Type B pancreatic cell (in vitro differentiated cells): ENCODE results near the gene NPW. TPM values are rescaled to one million over a fixed set of nuclear protein-coding genes. Genes with fewer than 3 reads are reported as not detected.

Experiments
- DNase-seq: peaks from one replicate; pipeline ENCODE4 v3.0.0; 2021; ENCODE audit warnings: mixed read lengths; ENCODE audit not compliant: unreplicated experiment; ENCODE audit errors: extremely low spot score
- H3K27ac Mint-ChIP-seq: 2 replicates; pipeline ENCODE4 v1.8.0; 2021; ENCODE audit warnings: mild to moderate bottlenecking, mixed read lengths
- H3K27me3 Mint-ChIP-seq: 2 replicates; pipeline ENCODE4 v1.8.0; 2021; ENCODE audit warnings: mixed read lengths
- H3K36me3 Mint-ChIP-seq: 2 replicates; pipeline ENCODE4 v1.8.0; 2021; ENCODE audit warnings: mixed read lengths
- H3K4me1 Mint-ChIP-seq: one replicate; pipeline ENCODE4 v1.8.0; 2021; ENCODE audit warnings: mixed read lengths; ENCODE audit not compliant: unreplicated experiment
- H3K4me3 Mint-ChIP-seq: 2 replicates; pipeline ENCODE4 v1.8.0; 2021; ENCODE audit warnings: mild to moderate bottlenecking, mixed read lengths
- H3K9me3 Mint-ChIP-seq: 2 replicates; pipeline ENCODE4 v1.8.0; 2021; ENCODE audit warnings: mixed read lengths
- total RNA-seq: library from RNA; stranded (reverse); gene quantifications from 2 replicates; pipeline ENCODE4 v1.2.1, GENCODE V29; 2021; ENCODE audit warnings: low replicate concordance
- TF ChIP-seq, protein P1 (sequence below): fragments of 200-600 bp; sonication (generic); conservative IDR thresholded peaks from 2 replicates; pipeline ENCODE4 v1.5.0; 2021; ENCODE audit warnings: antibody characterized with exemption, mild to moderate bottlenecking

NPW gene
- total RNA-seq, 1 donor from 2014 or later, result 4.7 TPM

DNA sequence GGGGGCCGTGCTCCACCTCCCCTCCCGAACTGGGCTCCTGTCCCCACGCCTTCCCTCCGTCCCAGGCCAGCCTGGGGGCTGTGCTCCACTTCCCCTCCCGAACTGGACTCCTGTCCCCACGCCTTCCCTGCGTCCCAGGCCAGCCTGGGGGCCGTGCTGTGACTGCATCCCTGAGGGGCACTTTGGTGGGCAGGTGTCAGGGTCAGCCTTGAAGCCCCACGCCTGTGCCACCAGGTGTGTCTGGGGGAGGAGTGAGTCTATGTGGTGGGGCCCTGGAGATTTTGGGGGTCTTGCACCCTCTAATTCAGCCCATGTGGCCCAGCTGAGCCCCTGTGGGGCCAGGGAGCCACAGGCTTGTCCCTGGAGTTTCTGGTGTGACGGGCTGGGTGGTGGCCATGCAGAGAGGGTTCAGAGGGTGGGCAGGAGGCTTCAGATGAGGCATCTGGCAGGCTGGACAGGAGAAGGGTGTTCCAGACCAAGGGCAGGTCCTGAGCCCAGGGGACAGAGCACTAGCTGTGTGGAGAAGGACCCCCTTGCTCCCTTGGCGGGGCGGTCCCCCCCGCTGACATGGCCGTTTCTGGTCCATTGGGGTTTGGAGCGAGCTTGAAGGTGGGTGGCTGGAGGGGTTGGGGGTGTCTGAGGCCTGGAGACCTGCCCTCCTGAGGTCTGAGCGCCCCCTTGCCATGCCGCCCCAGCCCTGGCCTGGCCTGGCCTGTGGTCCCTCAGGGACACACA lies 15.3 kb downstream of the NPW start:
- no peak for DNase-seq
- H3K27me3 Mint-ChIP-seq, result no peaks in the 10 kb centered on the region
- H3K36me3 Mint-ChIP-seq, result no peaks in the 10 kb centered on the region
- H3K9me3 Mint-ChIP-seq, result no peaks in the 10 kb centered on the region
- no peak overlapping the region for H3K4me3 Mint-ChIP-seq
- TF ChIP-seq, protein P1, sequence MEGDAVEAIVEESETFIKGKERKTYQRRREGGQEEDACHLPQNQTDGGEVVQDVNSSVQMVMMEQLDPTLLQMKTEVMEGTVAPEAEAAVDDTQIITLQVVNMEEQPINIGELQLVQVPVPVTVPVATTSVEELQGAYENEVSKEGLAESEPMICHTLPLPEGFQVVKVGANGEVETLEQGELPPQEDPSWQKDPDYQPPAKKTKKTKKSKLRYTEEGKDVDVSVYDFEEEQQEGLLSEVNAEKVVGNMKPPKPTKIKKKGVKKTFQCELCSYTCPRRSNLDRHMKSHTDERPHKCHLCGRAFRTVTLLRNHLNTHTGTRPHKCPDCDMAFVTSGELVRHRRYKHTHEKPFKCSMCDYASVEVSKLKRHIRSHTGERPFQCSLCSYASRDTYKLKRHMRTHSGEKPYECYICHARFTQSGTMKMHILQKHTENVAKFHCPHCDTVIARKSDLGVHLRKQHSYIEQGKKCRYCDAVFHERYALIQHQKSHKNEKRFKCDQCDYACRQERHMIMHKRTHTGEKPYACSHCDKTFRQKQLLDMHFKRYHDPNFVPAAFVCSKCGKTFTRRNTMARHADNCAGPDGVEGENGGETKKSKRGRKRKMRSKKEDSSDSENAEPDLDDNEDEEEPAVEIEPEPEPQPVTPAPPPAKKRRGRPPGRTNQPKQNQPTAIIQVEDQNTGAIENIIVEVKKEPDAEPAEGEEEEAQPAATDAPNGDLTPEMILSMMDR, result no peak
- peaks cover 10% of the 10 kb centered on the region for H3K4me1 Mint-ChIP-seq
- H3K27ac Mint-ChIP-seq, result no peak overlapping the region

DNA sequence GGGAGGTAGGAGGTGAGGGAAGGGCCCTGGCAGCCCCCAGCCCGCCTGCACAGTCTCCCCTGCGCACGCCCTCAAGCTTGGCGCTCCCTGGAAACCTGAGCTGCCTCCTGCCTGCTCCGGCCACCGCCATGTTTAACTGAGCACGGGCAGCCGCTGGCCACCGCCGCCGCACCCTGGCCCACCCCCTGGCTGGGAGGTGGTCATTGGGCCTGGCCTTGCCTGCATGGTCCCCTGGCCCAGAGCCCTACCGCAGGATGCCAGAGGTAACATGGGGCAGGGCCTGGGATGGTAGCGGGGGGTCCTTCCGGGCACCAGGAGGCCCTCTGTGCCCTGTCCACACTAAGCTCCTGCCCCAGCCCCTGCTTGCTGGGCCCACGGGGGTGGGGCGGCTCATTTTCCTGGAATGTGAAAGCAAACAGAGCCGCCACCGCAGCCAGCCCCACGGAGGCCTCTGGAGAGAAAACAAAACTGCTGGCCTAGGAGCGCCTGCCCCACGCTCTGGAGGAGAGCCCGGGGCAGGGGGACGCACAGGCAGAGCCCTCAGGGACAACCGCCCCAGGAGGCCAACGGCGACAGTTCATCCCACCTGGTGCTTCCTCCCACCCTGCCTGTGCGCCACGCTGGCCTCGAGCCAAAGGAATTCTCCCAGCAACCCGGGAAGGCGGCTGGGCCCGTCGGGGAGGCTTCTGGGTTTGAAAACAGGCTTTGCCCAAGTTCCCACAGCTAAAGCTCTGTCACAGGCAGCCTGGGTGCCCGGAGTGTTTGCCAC lies 16.0 kb downstream of the NPW start:
- no peaks in the 10 kb centered on the region for H3K27me3 Mint-ChIP-seq
- TF ChIP-seq, protein P1, result no peak
- H3K27ac Mint-ChIP-seq, result no peak overlapping the region
- peaks cover 10% of the 10 kb centered on the region for H3K4me1 Mint-ChIP-seq
- H3K9me3 Mint-ChIP-seq, result no peaks in the 10 kb centered on the region
- no peak overlapping the region for H3K4me3 Mint-ChIP-seq
- no peaks in the 10 kb centered on the region for H3K36me3 Mint-ChIP-seq
- no peak for DNase-seq

DNA sequence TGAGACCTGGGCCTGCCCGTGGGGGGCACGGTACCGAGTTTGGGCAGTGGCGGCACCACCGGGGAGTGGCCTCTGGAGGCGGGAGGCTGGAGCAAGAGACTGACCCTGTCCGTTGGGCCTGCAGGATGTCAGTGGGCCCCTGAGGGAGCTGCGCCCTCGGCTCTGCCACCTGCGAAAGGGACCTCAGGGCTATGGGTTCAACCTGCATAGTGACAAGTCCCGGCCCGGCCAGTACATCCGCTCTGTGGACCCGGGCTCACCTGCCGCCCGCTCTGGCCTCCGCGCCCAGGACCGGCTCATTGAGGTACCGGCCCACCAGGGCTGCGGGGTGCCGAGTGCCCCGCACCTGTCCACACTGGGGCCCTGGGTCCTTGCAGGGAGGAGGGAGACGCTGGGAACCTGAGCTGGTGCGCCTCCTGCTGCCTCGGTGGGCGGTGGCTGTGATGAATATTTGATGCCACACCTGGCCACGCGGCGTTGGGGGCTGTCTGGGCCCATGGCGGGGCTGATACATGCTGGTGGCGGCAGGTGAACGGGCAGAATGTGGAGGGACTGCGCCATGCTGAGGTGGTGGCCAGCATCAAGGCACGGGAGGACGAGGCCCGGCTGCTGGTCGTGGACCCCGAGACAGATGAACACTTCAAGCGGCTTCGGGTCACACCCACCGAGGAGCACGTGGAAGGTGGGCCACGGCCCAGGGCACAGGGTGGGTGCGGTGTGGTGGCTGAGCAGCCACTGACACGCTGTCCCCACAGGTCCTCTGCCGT lies 16.8 kb downstream of the NPW start:
- Mint-ChIP-seq H3K36me3 (no peaks in the 10 kb centered on the region), H3K27ac (no peak overlapping the region), H3K27me3 (no peaks in the 10 kb centered on the region), H3K9me3 (no peaks in the 10 kb centered on the region), H3K4me3 (no peak overlapping the region), H3K4me1 (peaks cover 10% of the 10 kb centered on the region)
- TF ChIP-seq, protein P1, result no peak
- DNase-seq, result peak; percentile 66

DNA sequence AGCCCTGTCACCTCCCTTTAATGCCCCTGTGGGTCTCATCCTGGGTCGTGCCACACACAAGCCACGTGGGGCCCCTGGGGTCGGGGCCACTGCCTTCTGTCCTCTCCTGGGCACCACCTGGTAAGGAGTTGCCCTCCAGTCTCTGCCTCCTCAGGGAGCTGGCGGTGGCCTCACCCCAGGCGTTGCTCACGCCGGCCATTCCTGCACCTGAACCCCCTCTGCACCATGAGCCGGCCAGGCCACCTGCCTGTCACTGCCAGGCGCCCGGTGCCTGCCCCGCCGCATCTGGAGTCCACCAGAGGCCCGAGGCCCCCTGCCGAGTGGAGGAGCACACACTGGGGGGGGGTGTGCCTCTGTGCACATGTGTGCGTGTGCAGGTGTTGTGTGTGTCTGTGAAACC lies 17.5 kb downstream of the NPW start:
- Mint-ChIP-seq H3K36me3 (no peaks in the 10 kb centered on the region), H3K4me3 (no peak overlapping the region), H3K27ac (no peak overlapping the region), H3K9me3 (no peaks in the 10 kb centered on the region), H3K4me1 (peaks cover 10% of the 10 kb centered on the region), H3K27me3 (no peaks in the 10 kb centered on the region)
- DNase-seq, result no peak
- TF ChIP-seq, protein P1, result no peak

DNA sequence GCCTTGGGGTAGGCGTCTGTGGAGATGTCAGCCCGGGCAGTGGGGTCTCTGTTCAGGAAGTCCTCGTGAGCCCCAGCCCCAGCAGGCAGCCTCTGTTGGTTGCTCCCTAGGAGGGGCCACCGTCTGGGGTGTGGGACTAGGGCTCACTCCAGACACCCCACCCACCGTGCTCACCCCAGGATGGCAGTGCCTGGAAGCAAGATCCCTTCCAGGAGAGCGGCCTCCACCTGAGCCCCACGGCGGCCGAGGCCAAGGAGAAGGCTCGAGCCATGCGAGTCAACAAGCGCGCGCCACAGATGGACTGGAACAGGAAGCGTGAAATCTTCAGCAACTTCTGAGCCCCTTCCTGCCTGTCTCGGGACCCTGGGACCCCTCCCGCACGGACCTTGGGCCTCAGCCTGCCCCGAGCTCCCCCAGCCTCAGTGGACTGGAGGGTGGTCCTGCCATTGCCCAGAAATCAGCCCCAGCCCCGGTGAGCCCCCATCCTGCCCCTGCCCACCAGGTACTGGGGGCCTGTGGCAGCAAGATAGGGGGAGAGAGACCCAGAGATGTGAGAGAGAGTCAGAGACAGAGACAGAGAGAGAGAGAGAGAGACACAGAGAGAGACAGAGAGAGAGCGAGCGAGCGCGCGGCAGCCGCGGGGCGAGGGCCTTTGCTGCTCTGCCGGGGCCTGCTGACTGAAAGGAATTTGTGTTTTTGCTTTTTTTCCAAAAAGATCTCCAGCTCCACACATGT lies 18.2 kb downstream of the NPW start:
- H3K36me3 Mint-ChIP-seq, result no peaks in the 10 kb centered on the region
- no peaks in the 10 kb centered on the region for H3K27me3 Mint-ChIP-seq
- H3K4me3 Mint-ChIP-seq, result peak overlapping the region; percentile 62
- TF ChIP-seq, protein P1, result no peak
- DNase-seq, result no peak
- no peaks in the 10 kb centered on the region for H3K9me3 Mint-ChIP-seq
- peaks cover 10% of the 10 kb centered on the region for H3K4me1 Mint-ChIP-seq
- H3K27ac Mint-ChIP-seq, result peak overlapping the region; percentile 77
